ENCODE data around the gene PTTG1IP.

GRCh38 chr21:44833663-44834062, 39.8 kb downstream of the PTTG1IP start:
- no peak for TF ChIP-seq POLR2AphosphoS5 (IDR thresholded peaks at IDR 0.05)
- no peak for TF ChIP-seq EP300 (IDR thresholded peaks at IDR 0.05; ENCODE audit: low read depth)
- TF ChIP-seq CTCF (IDR thresholded peaks at IDR 0.05): no peak
- TF ChIP-seq POLR2A (IDR thresholded peaks at IDR 0.05): no peak

All from transverse colon (tissue), 4 donors.